GM11168 (cell line): Measurements from ENCODE around the gene RNF31.
"Not testable (repeated sequence)": the region's sequence is repeated elsewhere in the genome, so short reads cannot be mapped to it uniquely, and the experiment has no call there.

Source experiments
- in situ Hi-C: fragments of 300-500 bp; cut with MboI; formaldehyde crosslinking; loops from one replicate; pipeline ENCODE4 v1.12.0; 2022; ENCODE audit warnings: low sequenced_read_pairs; ENCODE audit not compliant: unreplicated experiment

The RNF31 gene

GRCh38 chr14:24146978-24147760 lies at the start of gene RNF31:
TSS of gene RNF31 (plus strand) at chr14:24147498. CDS start at chr14:24147699, 201 bp downstream.
- in situ Hi-C loops: no loop called here

GRCh38 chr14:24098229-24098926 lies 48.9 kb upstream of the RNF31 start:
- in situ Hi-C loops: loop anchor here (25.0 kb wide), 1 partner anchor 111 kb away; the partner anchor contains the start of gene DHRS4L2

- in situ Hi-C loops: loop anchor here (25.0 kb wide), 1 partner anchor 112 kb away; the partner anchor contains the start of gene DHRS4L2
These were observed 48.1 kb upstream of the RNF31 start for GRCh38 chr14:24098927-24099813.

GRCh38 chr14:24100197-24100981 lies 46.9 kb upstream of the RNF31 start:
- in situ Hi-C loops: no loop called here

- in situ Hi-C loops: no loop called here
These were observed 46.3 kb upstream of the RNF31 start for GRCh38 chr14:24100982-24101494.

- in situ Hi-C loops: no loop called here
These were observed 44.8 kb upstream of the RNF31 start for GRCh38 chr14:24102357-24103048.

GRCh38 chr14:24103451-24103850 lies 43.8 kb upstream of the RNF31 start:
- in situ Hi-C loops: no loop called here

GRCh38 chr14:24105609-24106239 lies 41.6 kb upstream of the RNF31 start:
- in situ Hi-C loops: not testable (repeated sequence)

- in situ Hi-C loops: no loop called here
These were observed 40.5 kb upstream of the RNF31 start for GRCh38 chr14:24106672-24107271.

- in situ Hi-C loops: no loop called here
These were observed 38.9 kb upstream of the RNF31 start for GRCh38 chr14:24108336-24108874.

GRCh38 chr14:24110060-24110459 lies 37.2 kb upstream of the RNF31 start:
- in situ Hi-C loops: no loop called here

GRCh38 chr14:24110523-24110922 lies 36.8 kb upstream of the RNF31 start:
- in situ Hi-C loops: no loop called here

- in situ Hi-C loops: no loop called here
These were observed 33.9 kb upstream of the RNF31 start for GRCh38 chr14:24113379-24113800.

GRCh38 chr14:24113801-24114531 lies 33.3 kb upstream of the RNF31 start:
- in situ Hi-C loops: no loop called here

GRCh38 chr14:24114532-24115421 lies 32.5 kb upstream of the RNF31 start, which contains the start of the genes DCAF11 and NRL:
TSS of gene DCAF11 (plus strand) at chr14:24114777. CDS start at chr14:24115595, 818 bp downstream.
TSS of gene NRL (minus strand) at chr14:24114949. CDS start at chr14:24082848, 32,101 bp downstream.
- in situ Hi-C loops: no loop called here
